Activated T-cell treated with anti-CD3 and anti-CD28 coated beads for 1 hour (primary cell): ENCODE data around the gene ALPL.
"Not testable (repeated sequence)": the region's sequence is repeated elsewhere in the genome, so short reads cannot be mapped to it uniquely, and the experiment has no call there.

ENCODE experiments used
- DNase-seq: peaks from one replicate; pipeline ENCODE4 v3.0.0-alpha.2; 2020; ENCODE audit warnings: low read depth

The ALPL gene

DNA sequence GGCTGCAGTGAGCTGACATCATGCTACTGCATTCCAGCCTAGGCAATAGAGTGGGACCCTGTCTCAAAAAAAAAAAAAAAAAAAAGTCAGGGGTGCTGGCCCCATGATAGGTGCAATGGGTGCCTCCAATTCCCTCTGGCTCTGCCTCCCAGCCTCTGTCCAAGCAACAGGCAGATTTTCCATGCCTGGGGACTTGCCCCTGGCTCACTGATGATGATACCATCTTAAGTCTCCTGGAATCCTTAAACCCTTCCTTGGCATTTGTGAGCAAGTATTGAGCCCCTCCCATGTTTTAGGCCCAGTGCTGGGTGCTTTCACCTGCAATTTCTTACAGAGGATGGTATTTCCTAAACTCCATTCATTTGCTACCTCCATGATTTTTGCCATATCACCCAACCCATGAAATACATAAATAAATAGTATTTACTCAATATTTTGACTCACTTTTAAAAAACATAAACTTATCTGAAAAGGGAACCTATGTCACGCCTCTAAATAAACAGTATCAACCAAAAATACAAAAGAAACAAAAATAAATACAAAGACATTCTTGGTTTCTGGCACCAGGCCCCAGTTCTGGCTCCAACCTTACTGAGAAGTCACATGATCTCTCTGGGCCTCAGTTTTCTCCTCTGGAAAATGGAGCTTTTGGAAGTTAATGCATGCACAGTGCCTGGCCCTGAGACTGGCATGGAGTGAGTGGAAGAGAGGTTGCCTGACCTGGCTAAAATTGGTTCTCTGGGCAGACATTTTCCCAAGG, 1.5 kb upstream of the ALPL start:
- DNase-seq = no peak

DNA sequence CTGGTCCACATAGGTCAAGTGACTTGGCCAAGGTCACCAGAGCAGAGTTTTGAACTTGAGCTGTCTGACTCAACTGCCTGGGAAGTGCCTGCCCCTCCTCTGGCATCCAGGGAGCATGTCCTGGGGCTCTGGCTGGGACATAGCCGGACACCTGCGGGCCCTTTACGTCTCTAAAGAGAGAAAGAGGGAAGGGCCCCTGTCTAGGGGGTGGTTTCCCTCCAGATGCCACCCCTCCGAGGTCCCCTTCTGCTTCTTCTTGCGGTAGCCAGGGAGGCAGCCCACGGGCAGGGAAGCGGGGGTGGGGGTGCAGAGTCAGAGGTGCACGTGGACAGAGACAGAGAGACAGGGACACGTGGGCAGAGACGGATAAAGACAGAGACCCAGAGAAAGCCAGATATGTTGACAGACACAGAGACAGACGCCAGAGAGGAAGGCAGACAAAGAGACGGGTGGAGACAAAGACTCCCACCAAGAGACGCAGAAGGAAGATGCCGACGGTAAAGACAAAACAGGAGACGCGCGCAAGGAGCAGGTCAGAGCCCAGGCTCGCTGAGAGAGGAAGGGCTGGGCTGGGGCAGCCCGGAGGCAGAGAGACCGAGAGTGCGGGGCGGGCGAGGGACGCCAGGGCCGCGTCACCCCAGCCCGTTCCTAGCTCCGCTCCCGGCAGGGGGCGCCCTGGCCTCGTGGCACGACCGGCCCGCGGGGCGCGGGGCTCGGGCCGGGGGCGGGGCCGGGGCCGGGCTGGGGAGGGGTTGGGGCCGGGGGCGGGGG, 458 bp upstream of the ALPL start:
- peak; percentile 49 for DNase-seq

DNA sequence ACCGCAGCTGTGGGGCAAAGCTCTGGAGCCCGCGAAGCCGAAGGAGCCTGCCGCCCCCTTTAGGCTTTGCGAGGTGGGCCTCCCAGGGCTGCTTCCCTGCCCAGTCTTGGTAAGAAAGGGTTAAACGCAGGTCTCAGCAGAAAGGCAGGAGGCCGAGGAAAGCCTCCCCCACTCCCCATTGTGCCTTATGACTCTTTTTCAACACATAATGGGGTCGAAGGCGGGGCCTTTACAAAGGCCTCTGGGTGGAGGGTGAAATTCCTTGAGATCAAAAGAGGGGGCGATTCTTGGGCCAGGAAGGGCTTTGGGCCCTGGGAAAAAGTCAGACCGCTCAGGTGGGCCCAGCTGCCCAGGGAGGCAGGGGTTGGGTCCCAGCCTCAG, 880 bp downstream of the ALPL start:
- DNase-seq = no peak

GRCh38 chr1:21510885-21511578, 1.8 kb downstream of the ALPL start:
- no peak for DNase-seq

GRCh38 chr1:21511579-21512522, 2.6 kb downstream of the ALPL start:
- no peak for DNase-seq

DNA sequence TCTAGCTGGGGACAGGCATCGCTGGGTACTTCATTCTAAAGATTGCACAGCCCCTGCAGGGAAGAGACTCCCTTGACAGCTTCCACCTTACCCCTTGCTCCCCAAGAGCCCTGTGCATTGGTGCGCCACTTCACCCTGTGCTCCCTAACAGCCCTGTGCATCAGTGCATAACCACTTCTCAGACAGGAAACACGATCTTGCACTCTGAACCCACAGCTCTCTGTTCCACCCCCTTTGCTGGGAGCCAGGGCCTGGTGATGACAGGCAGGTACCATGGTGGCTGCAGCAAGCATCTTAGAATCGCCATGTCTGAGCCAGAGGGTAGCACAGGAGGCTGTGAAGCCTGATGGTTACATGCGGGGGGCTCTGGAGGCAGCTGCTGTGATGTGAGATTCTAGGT, 5.0 kb downstream of the ALPL start:
- no peak for DNase-seq

DNA sequence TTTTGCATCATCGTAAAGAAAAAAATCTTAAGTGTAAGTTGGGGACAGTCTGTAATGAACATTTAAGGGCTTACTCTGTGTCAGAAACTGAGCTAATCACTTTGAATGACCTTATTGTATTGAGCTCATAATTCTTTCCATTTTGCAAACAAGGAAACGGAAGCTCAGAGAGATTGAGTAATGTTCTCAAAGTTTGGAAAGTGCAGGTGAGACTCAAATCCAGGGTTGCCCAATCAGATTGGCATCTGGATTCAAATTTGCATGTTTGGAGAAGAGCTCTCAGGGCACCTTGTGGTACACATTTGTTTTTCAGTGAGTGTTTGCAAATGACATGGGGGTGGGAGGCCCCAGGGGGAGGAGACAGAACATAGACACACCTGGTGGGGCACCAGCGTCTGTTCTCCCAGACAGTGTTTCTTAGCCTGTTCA, 8.0 kb downstream of the ALPL start:
- no peak for DNase-seq

- DNase-seq = no peak
Measured at GRCh38 chr1:21517660-21518480, 8.6 kb downstream of the ALPL start.

- DNase-seq = no peak
Measured at GRCh38 chr1:21518774-21519455, 9.7 kb downstream of the ALPL start.

DNA sequence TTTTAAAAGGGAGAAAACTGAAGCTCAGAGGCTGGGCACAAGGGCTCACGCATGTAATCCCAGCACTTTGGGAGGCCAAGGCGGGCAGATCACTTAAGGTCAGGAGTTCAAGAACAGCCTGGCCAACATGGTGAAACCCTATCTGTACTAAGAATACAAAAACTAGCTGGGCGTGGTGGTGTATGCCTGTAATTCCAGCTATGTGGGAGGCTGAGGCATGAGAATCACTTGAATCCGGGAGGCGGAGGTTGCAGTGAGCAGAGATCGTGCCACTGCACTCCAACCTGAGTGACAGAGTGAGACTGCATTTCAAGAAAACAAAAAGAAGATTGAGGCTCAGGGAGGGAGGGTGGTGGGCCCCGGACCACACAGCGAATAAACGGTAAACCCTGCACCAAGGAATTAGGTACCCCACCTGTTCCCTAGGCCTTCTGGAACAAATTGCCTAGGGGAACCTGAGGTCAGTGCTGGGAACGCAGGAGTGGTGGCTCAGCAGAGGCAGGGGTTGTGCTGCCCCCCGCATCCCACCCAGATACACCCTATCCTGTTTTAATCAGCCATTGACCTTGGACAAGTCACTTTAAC, 10.4 kb downstream of the ALPL start:
- not testable (repeated sequence) for DNase-seq

- DNase-seq = no peak
Measured at GRCh38 chr1:21520899-21521716, 11.9 kb downstream of the ALPL start.

DNA sequence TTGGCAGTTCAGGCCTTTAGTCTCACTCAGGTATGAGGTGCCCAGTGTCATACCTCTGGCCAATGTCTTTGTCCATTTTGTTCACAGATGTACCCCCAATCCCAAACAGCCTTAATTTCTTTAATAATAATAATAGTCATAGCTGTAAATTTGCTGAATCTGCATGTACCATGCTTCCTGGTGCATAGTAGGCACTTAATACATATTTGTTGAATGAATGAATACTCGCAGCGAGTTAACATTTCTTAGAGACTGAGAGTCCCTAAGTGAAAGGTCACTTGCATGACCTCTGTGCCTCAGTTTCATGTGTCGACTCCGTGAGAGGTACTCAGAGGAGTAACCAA, 12.5 kb downstream of the ALPL start:
- no peak for DNase-seq

DNA sequence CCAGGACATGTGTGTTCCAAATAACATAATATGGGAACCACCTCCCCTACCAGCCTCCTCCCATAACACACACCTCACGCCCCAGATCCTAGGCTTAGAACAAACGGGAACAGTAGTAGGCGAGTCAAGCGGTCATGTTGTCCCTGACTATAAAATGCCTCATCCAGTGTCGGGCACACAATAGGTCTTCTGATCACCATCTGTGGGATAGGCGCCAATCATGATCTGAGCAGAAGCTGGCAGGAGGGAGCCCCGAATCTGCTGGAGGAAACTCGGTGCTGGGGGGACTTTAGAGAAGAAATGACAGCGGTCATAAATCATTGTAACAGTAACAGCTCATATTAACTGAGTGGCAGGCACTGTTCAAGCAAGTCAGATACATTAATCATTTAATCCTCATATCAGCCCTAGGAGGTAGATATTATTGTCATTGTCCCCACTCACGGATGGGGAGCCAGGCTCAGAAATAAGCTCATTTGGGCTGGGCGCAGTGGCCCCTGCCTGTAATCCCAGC, 13.4 kb downstream of the ALPL start:
- DNase-seq = no peak

GRCh38 chr1:21523297-21523813, 14.1 kb downstream of the ALPL start:
- DNase-seq = no peak

GRCh38 chr1:21524220-21524619, 15.0 kb downstream of the ALPL start:
- no peak for DNase-seq

GRCh38 chr1:21524686-21525339, 15.6 kb downstream of the ALPL start:
- DNase-seq = no peak

GRCh38 chr1:21525340-21525717, 16.1 kb downstream of the ALPL start:
- no peak for DNase-seq

DNA sequence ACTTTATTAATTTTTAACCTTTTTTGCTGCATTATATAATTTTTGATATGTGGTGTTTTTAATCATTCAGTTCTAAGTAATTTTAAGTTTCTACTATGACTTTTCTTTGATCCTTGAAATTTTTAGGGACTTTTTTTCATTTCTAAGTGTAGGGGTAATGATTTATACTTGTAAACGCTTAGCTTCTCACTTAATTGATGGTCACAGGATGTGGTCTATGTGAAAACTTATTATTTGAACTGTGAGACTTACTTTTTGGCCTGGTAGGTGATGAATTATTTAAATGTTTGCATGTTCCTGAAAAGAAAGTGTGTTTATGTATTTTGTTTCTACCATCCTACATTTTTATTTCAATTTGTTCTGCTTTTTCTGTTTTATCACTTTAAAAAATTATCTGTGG, 17.2 kb downstream of the ALPL start:
- DNase-seq = no peak
